ENCODE results near the gene RNU1-2. TPM values are rescaled to one million over a fixed set of nuclear protein-coding genes. Genes with fewer than 3 reads are reported as not detected.
"Not testable (repeated sequence)": the region's sequence is repeated elsewhere in the genome, so short reads cannot be mapped to it uniquely, and the experiment has no call there.

Gene RNU1-2
- total RNA-seq, 1 donor from 2014 or later: 1,356 TPM

- Histone ChIP-seq H3K79me2 (ENCODE audit: insufficient read depth, low read length) (no peaks in the 10 kb centered on the region), H3K4me3 (ENCODE audit: insufficient read depth, low read depth, low read length) (no peak overlapping the region), H3K27me3 (ENCODE audit: insufficient read depth, low read length) (no peaks in the 10 kb centered on the region), H4K20me1 (ENCODE audit: insufficient read depth, low read length) (no peaks in the 10 kb centered on the region), H3K9ac (ENCODE audit: low read length) (no peak overlapping the region), H3K4me2 (ENCODE audit: low read length) (no peak overlapping the region), H2AFZ (ENCODE audit: low read depth, low read length) (no peak overlapping the region), H3K4me1 (ENCODE audit: insufficient read depth, low read length) (no peaks in the 10 kb centered on the region), H3K9me3 (ENCODE audit: insufficient read depth, low read depth, low read length) (no peaks in the 10 kb centered on the region), H3K36me3 (ENCODE audit: insufficient read depth, low read length) (no peaks in the 10 kb centered on the region), H3K27ac (ENCODE audit: low read depth, low read length) (no peak overlapping the region)
- DNase-seq (ENCODE audit: low read depth): no peak
- TF ChIP-seq CTCF (IDR thresholded peaks at IDR 0.05; ENCODE audit: insufficient read depth, low read depth, low read length): no peak
- Mint-ChIP-seq H3K36me3 (ENCODE audit: low read depth, unreplicated experiment) (peaks cover 9% of the 10 kb centered on the region), H3K4me1 (ENCODE audit: low read depth, unreplicated experiment) (no peaks in the 10 kb centered on the region), H3K4me3 (ENCODE audit: unreplicated experiment) (no peak overlapping the region), H3K9me3 (ENCODE audit: unreplicated experiment) (no peaks in the 10 kb centered on the region), H3K27me3 (ENCODE audit: low read depth, unreplicated experiment) (peaks cover 8% of the 10 kb centered on the region), H3K27ac (ENCODE audit: unreplicated experiment) (no peak overlapping the region)
- FAIRE-seq: no peak
These were observed 42.9 kb downstream of the RNU1-2 start for GRCh38 chr1:16938351-16939321.

GRCh38 chr1:16939386-16940180 is 43.8 kb downstream of the RNU1-2 start:
- not testable (repeated sequence) for H3K27me3 Mint-ChIP-seq (ENCODE audit: low read depth, unreplicated experiment); H3K9me3 Mint-ChIP-seq (ENCODE audit: unreplicated experiment); H3K4me1 Mint-ChIP-seq (ENCODE audit: low read depth, unreplicated experiment); H3K27me3 ChIP-seq (ENCODE audit: insufficient read depth, low read length); H3K27ac ChIP-seq (ENCODE audit: low read depth, low read length); DNase-seq (ENCODE audit: low read depth); H3K9ac ChIP-seq (ENCODE audit: low read length); H3K36me3 ChIP-seq (ENCODE audit: insufficient read depth, low read length); H3K9me3 ChIP-seq (ENCODE audit: insufficient read depth, low read depth, low read length); H4K20me1 ChIP-seq (ENCODE audit: insufficient read depth, low read length); H3K36me3 Mint-ChIP-seq (ENCODE audit: low read depth, unreplicated experiment); H3K79me2 ChIP-seq (ENCODE audit: insufficient read depth, low read length); H3K4me2 ChIP-seq (ENCODE audit: low read length); H2AFZ ChIP-seq (ENCODE audit: low read depth, low read length); H3K4me1 ChIP-seq (ENCODE audit: insufficient read depth, low read length); FAIRE-seq; H3K4me3 ChIP-seq (ENCODE audit: insufficient read depth, low read depth, low read length)
- H3K27ac Mint-ChIP-seq (ENCODE audit: unreplicated experiment): peak overlapping the region; percentile 72
- peak overlapping the region; percentile 50 for H3K4me3 Mint-ChIP-seq (ENCODE audit: unreplicated experiment)

GRCh38 chr1:16944038-16944437 is 48.3 kb downstream of the RNU1-2 start:
- Histone ChIP-seq H3K36me3 (ENCODE audit: insufficient read depth, low read length) (no peaks in the 10 kb centered on the region), H3K4me1 (ENCODE audit: insufficient read depth, low read length) (peaks cover 5% of the 10 kb centered on the region), H4K20me1 (ENCODE audit: insufficient read depth, low read length) (no peaks in the 10 kb centered on the region), H3K9ac (ENCODE audit: low read length) (no peak overlapping the region), H3K4me2 (ENCODE audit: low read length) (no peak overlapping the region), H3K9me3 (ENCODE audit: insufficient read depth, low read depth, low read length) (no peaks in the 10 kb centered on the region), H3K4me3 (ENCODE audit: insufficient read depth, low read depth, low read length) (no peak overlapping the region), H3K27ac (ENCODE audit: low read depth, low read length) (no peak overlapping the region), H3K79me2 (ENCODE audit: insufficient read depth, low read length) (no peaks in the 10 kb centered on the region), H3K27me3 (ENCODE audit: insufficient read depth, low read length) (no peaks in the 10 kb centered on the region), H2AFZ (ENCODE audit: low read depth, low read length) (no peak overlapping the region)
- no peak for FAIRE-seq
- Mint-ChIP-seq H3K4me1 (ENCODE audit: low read depth, unreplicated experiment) (no peaks in the 10 kb centered on the region), H3K27me3 (ENCODE audit: low read depth, unreplicated experiment) (no peaks in the 10 kb centered on the region), H3K4me3 (ENCODE audit: unreplicated experiment) (no peak overlapping the region), H3K9me3 (ENCODE audit: unreplicated experiment) (no peaks in the 10 kb centered on the region), H3K27ac (ENCODE audit: unreplicated experiment) (no peak overlapping the region), H3K36me3 (ENCODE audit: low read depth, unreplicated experiment) (peaks cover 4% of the 10 kb centered on the region)
- DNase-seq (ENCODE audit: low read depth): no peak
- TF ChIP-seq CTCF (IDR thresholded peaks at IDR 0.05; ENCODE audit: insufficient read depth, low read depth, low read length): no peak
- TF ChIP-seq EZH2 (IDR thresholded peaks at IDR 0.05; ENCODE audit: insufficient read depth, low read length): no peak

GRCh38 chr1:16945512-16945911 is 49.7 kb downstream of the RNU1-2 start:
- not testable (repeated sequence) for H3K27me3 ChIP-seq (ENCODE audit: insufficient read depth, low read length); H3K9me3 Mint-ChIP-seq (ENCODE audit: unreplicated experiment); FAIRE-seq; H3K36me3 Mint-ChIP-seq (ENCODE audit: low read depth, unreplicated experiment); H3K27ac ChIP-seq (ENCODE audit: low read depth, low read length); H3K27ac Mint-ChIP-seq (ENCODE audit: unreplicated experiment); H3K79me2 ChIP-seq (ENCODE audit: insufficient read depth, low read length); H3K36me3 ChIP-seq (ENCODE audit: insufficient read depth, low read length); H4K20me1 ChIP-seq (ENCODE audit: insufficient read depth, low read length); H3K4me1 ChIP-seq (ENCODE audit: insufficient read depth, low read length); H3K4me2 ChIP-seq (ENCODE audit: low read length); H3K4me1 Mint-ChIP-seq (ENCODE audit: low read depth, unreplicated experiment); H2AFZ ChIP-seq (ENCODE audit: low read depth, low read length); H3K27me3 Mint-ChIP-seq (ENCODE audit: low read depth, unreplicated experiment); H3K4me3 ChIP-seq (ENCODE audit: insufficient read depth, low read depth, low read length); H3K9me3 ChIP-seq (ENCODE audit: insufficient read depth, low read depth, low read length); DNase-seq (ENCODE audit: low read depth); H3K4me3 Mint-ChIP-seq (ENCODE audit: unreplicated experiment); H3K9ac ChIP-seq (ENCODE audit: low read length)

Data from astrocyte (in vitro differentiated cells and primary cell).